Activated naive CD8-positive, alpha-beta T cell treated with anti-CD3 and anti-CD28 coated beads, Interleukin-2, amount 10 ng/mL, durations not matched to agents 7 days and 5 days (primary cell): ENCODE measurements around the gene IZUMO1R. TPM values are rescaled to one million over a fixed set of nuclear protein-coding genes. Genes with fewer than 3 reads are reported as not detected.

Experiments used
- ATAC-seq: fragments of 150-1000 bp; cut with Tn5 transposase; one replicate; pipeline ENCODE4 v1.10.0; 2021; ENCODE audit warnings: low read depth, moderate library complexity
- POLR2A ChIA-PET: fragments of 350-600 bp; sonication (Branson Sonifier 250); formaldehyde crosslinking; loops from one replicate; lab custom pipeline; 2021; ENCODE audit warnings: antibody characterized with exemption; lab: Charles Lee
- DNase-seq: peaks from one replicate; pipeline ENCODE4 v3.0.0; 2021
- H3K27ac Mint-ChIP-seq: one replicate; pipeline ENCODE4 v1.8.0; 2022; ENCODE audit warnings: mild to moderate bottlenecking, mixed read lengths
- H3K27me3 Mint-ChIP-seq: one replicate; pipeline ENCODE4 v1.8.0; 2022; ENCODE audit warnings: mild to moderate bottlenecking, moderate library complexity, mixed read lengths
- H3K36me3 Mint-ChIP-seq: one replicate; pipeline ENCODE4 v1.8.0; 2021; ENCODE audit warnings: mild to moderate bottlenecking, mixed read lengths
- H3K4me1 Mint-ChIP-seq: one replicate; pipeline ENCODE4 v1.8.0; 2021; ENCODE audit warnings: mixed read lengths
- H3K4me3 Mint-ChIP-seq: one replicate; pipeline ENCODE4 v1.8.0; 2022; ENCODE audit warnings: mild to moderate bottlenecking, moderate library complexity, mixed read lengths
- H3K9me3 Mint-ChIP-seq: one replicate; pipeline ENCODE4 v1.8.0; 2021; ENCODE audit warnings: mixed read lengths
- total RNA-seq, 2 experiments: library from RNA; stranded (reverse); gene quantifications; one replicate each; pipeline ENCODE4 v1.2.3, GENCODE V29; 2021

IZUMO1R gene
- total RNA-seq, 2 experiments from 2014 or later: not detected

DNA sequence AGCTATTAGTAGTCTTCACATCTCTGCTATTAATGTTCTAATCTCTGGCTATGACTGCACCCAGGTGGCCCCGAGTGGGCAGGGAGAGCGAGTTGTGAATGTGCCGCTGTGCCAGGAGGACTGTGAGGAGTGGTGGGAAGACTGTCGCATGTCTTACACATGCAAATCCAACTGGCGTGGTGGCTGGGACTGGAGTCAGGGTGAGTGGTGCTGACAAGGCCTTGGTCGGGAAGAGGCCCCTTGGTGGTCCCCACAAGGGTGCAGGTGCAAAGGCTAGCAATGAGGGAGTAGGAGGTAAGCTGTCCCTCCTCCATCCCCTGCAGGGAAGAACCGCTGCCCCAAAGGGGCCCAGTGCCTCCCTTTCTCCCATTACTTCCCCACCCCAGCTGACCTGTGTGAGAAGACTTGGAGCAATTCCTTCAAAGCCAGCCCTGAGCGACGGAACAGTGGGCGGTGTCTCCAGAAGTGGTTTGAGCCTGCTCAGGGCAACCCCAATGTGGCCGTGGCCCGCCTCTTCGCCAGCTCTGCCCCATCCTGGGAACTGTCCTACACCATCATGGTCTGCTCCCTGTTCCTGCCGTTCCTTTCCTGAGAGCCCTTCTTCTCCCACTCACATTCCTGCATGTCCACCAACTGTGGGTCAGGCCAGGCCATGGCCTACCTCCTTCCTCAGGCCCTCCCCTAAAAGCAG, 2.9 kb downstream of the IZUMO1R start:
- no peaks in the 10 kb centered on the region for H3K9me3 Mint-ChIP-seq
- ATAC-seq (no peak), DNase-seq (no peak)
- POLR2A ChIA-PET: no interaction called here
- peaks cover 8% of the 10 kb centered on the region for H3K27me3 Mint-ChIP-seq
- no peak overlapping the region for H3K27ac Mint-ChIP-seq
- H3K4me3 Mint-ChIP-seq: no peak overlapping the region
- H3K36me3 Mint-ChIP-seq: no peaks in the 10 kb centered on the region
- no peaks in the 10 kb centered on the region for H3K4me1 Mint-ChIP-seq

DNA sequence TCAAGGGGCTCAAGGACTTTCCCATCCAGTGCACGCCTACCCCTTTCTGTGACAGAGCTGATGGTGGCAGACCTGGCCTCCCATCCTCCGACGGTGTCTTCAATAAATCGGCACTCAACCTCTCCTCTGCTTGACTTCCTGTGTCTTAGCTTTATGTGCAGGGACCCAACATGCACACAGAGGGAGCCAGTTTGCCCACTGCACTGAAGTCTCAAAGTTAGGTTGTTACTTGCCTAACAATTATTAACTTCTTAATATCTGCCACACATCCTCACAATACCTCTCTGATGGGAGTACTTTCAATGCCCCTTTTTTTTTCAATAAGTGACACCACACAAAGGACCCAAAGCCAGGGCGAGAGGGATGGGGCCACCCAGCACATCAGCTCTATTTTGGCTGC, 3.6 kb downstream of the IZUMO1R start:
- no peak for DNase-seq
- H3K27ac Mint-ChIP-seq: no peak overlapping the region
- ATAC-seq: no peak
- no peaks in the 10 kb centered on the region for H3K9me3 Mint-ChIP-seq
- H3K27me3 Mint-ChIP-seq: peaks cover 6% of the 10 kb centered on the region
- H3K4me1 Mint-ChIP-seq: no peaks in the 10 kb centered on the region
- H3K4me3 Mint-ChIP-seq: no peak overlapping the region
- no peaks in the 10 kb centered on the region for H3K36me3 Mint-ChIP-seq
- POLR2A ChIA-PET: no interaction called here

DNA sequence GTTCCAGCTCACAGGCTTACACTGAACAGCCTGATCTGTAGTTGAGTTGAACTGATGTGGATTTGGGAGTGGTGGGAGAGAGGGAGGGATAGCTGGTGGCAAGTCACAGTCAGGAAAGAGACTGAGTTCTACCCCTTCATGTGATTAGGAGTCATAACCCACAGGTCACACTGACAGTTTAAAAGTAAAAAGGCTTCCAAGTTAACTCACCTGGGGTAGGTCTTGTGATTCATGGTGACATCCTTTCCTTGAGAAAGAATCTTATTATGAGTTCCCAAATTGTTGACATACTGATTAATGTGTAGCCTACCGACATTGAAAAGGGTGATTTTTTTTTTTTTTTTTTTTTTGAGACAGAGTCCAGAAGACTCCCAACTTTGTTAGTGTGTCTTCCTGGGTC, 5.4 kb downstream of the IZUMO1R start:
- Mint-ChIP-seq H3K4me1 (no peaks in the 10 kb centered on the region), H3K4me3 (no peak overlapping the region), H3K36me3 (no peaks in the 10 kb centered on the region), H3K9me3 (no peaks in the 10 kb centered on the region), H3K27me3 (peaks cover 6% of the 10 kb centered on the region), H3K27ac (no peak overlapping the region)
- DNase-seq: no peak
- no peak for ATAC-seq
- POLR2A ChIA-PET: no interaction called here

DNA sequence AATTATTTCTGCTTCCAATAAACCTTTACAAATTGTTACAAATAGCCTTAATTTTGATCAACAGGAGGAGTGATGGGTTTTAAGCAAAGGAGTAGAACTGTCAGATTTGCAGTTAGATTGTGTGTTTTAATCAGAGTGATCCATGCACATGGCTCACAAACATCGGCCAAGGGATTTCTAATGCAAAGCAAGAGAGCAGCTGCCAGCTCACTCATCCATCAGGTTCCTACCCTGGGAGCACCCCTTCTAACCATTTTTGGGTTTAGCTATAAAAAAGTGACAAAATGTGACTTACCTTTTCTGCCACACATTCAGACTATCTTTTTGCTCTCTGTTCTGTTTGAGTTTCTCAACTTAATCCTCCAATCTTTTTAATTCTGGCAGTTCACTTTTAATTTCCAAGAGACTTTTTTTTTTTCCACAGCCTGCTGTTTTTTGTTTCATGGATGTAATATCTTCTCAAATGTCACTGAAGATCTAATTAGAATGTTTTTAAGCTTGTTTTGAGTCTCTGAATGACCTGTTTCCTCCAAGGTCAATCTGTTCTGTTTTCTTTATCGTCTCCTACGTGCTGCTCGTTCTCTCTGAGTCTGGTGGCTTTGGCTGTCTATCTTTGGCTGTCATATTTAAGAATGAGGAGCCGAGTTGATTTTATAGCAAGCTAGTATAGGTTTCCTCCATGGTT, 6.0 kb downstream of the IZUMO1R start:
- H3K27me3 Mint-ChIP-seq: peaks cover 6% of the 10 kb centered on the region
- H3K9me3 Mint-ChIP-seq: no peaks in the 10 kb centered on the region
- no peaks in the 10 kb centered on the region for H3K36me3 Mint-ChIP-seq

DNA sequence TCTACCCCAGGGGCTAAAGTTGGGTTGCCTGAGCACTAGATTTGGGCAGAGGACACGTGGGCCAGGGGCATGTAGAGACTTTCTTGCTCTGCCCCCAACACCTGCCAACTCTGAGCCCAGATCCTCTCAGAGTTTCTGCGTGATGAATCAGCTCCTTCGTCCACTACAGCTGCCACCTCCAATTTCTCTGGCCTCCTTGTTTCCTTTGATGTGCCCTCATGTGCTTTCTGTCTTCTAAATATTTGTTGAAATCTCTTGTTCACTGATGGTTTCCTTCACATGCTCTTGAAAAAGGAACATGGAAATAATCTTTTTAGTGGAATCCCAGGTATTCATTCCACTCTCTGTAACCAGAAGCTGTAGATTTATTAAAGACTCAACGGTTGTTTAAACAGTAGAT, 8.0 kb downstream of the IZUMO1R start:
- Mint-ChIP-seq H3K4me3 (no peak overlapping the region), H3K27ac (no peak overlapping the region), H3K4me1 (no peaks in the 10 kb centered on the region), H3K9me3 (no peaks in the 10 kb centered on the region), H3K27me3 (peaks cover 6% of the 10 kb centered on the region), H3K36me3 (no peaks in the 10 kb centered on the region)
- DNase-seq (no peak), ATAC-seq (no peak)
- POLR2A ChIA-PET: no interaction called here

More for the DNA sequence above, 6.0 kb downstream of the IZUMO1R start:
- Mint-ChIP-seq H3K4me3 (no peak overlapping the region), H3K4me1 (no peaks in the 10 kb centered on the region), H3K27ac (no peak overlapping the region)
- ATAC-seq (no peak), DNase-seq (no peak)
- POLR2A ChIA-PET: no interaction called here

DNA sequence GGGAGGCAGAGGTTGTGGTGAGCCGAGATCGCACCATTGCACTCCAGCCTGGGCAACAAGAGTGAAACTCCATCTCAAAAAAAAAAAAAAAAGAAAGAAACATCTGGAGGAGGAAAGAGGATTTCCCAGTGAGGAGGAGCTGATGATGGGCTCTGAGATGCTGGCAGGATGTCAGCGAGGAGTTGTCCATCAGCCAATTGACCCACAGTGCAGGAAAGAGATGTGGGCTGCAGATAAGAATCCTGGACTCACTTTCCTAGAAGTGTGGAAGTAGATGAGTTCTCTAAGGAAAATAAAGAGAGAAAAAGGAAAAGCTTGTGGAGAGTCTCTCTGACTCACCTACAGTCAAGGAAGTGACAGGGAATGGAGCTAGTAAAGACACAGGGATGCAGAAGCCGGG, 9.7 kb downstream of the IZUMO1R start:
- POLR2A ChIA-PET: no interaction called here
- Mint-ChIP-seq H3K9me3 (no peaks in the 10 kb centered on the region), H3K27ac (no peak overlapping the region), H3K36me3 (no peaks in the 10 kb centered on the region), H3K4me3 (no peak overlapping the region), H3K27me3 (peaks cover 4% of the 10 kb centered on the region), H3K4me1 (no peaks in the 10 kb centered on the region)
- DNase-seq: no peak
- no peak for ATAC-seq

DNA sequence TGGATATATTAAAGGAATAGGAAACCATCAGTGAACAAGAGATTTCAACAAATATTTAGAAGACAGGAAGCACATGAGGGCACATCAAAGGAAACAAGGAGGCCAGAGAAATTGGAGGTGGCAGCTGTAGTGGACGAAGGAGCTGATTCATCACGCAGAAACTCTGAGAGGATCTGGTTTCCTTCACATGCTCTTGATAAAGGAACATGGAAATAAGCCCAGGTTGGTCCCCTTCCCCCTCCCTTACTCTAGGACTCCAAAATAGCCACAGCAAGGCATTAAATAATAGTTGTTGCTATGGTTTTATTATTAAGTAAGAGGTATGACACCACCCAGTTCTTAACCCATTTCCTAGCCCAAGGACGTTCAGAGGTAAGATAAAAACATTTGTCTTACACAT, 11.3 kb downstream of the IZUMO1R start:
- Mint-ChIP-seq H3K27me3 (peaks cover 3% of the 10 kb centered on the region), H3K27ac (no peak overlapping the region), H3K9me3 (no peaks in the 10 kb centered on the region), H3K4me1 (no peaks in the 10 kb centered on the region), H3K4me3 (no peak overlapping the region), H3K36me3 (no peaks in the 10 kb centered on the region)
- DNase-seq (no peak), ATAC-seq (no peak)
- POLR2A ChIA-PET: no interaction called here

DNA sequence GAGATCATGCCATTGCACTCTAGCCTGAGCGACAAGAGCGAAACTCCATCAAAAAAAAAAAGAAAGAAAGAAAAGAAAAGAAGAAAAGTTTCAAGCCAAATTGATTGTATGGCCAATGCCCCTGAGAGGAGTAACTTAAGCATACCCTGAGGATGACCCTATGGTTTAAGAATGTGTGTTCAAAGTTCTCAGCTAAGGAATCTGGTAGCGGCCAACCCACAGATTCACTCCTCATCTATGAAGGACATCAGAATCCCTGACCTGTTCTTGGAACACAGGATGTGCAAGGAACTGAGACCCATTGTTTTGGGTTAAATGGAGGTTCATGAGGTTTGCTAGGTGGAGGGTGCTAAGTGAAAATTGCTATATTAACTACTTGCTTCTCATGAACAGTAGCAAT, 18.1 kb downstream of the IZUMO1R start:
- peaks cover 3% of the 10 kb centered on the region for H3K27me3 Mint-ChIP-seq
- no peaks in the 10 kb centered on the region for H3K9me3 Mint-ChIP-seq
- no peaks in the 10 kb centered on the region for H3K4me1 Mint-ChIP-seq
- H3K4me3 Mint-ChIP-seq: no peak overlapping the region
- POLR2A ChIA-PET: no interaction called here
- no peaks in the 10 kb centered on the region for H3K36me3 Mint-ChIP-seq
- DNase-seq: no peak
- no peak for ATAC-seq
- H3K27ac Mint-ChIP-seq: no peak overlapping the region

DNA sequence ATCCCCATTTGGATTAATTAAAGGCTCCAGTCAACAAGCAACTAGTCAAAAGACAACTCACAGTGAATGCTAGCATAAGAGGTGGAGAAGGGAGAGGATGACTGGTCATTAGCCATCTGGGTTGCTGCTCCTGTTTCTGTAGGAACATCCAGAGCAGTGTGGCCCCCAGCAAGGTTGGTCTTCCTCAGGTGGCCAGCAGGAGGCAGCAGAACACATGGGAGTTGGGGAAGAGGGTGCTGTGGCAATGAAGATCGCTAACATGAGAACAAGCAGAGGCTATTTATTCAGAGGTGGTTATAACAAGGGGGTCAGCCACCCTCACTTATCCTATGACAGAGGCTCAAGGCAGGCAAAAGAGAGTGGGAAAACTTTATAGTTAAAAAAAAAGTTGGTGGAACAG, 21.3 kb downstream of the IZUMO1R start:
- H3K36me3 Mint-ChIP-seq: no peaks in the 10 kb centered on the region
- ATAC-seq (peak; percentile 68), DNase-seq (peak; percentile 66)
- H3K9me3 Mint-ChIP-seq: no peaks in the 10 kb centered on the region
- no peak overlapping the region for H3K27ac Mint-ChIP-seq
- H3K4me1 Mint-ChIP-seq: no peaks in the 10 kb centered on the region
- POLR2A ChIA-PET: no interaction called here
- peaks cover 3% of the 10 kb centered on the region for H3K27me3 Mint-ChIP-seq
- no peak overlapping the region for H3K4me3 Mint-ChIP-seq

DNA sequence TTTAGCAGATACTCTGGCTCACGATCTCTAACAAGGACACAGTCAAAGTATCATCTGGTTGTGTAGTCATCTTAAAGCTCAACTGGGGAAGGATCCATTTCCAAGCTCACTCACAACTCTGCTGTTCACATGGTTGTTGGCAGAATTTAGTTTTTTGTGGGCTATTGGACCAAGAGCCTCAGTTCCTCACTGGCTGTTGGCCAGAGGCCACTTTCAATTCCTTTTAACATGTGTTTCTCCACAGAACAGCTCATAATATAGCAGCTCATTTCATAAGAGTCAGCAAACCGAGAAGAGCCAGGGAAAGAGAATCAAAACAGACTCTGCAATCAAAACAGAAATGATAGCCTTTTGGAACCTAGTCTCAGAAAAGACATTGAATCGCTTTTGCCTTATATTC, 22.6 kb downstream of the IZUMO1R start:
- Mint-ChIP-seq H3K9me3 (no peaks in the 10 kb centered on the region), H3K4me1 (no peaks in the 10 kb centered on the region), H3K27ac (no peak overlapping the region), H3K4me3 (no peak overlapping the region), H3K27me3 (peaks cover 3% of the 10 kb centered on the region), H3K36me3 (no peaks in the 10 kb centered on the region)
- DNase-seq (no peak), ATAC-seq (no peak)
- POLR2A ChIA-PET: no interaction called here

DNA sequence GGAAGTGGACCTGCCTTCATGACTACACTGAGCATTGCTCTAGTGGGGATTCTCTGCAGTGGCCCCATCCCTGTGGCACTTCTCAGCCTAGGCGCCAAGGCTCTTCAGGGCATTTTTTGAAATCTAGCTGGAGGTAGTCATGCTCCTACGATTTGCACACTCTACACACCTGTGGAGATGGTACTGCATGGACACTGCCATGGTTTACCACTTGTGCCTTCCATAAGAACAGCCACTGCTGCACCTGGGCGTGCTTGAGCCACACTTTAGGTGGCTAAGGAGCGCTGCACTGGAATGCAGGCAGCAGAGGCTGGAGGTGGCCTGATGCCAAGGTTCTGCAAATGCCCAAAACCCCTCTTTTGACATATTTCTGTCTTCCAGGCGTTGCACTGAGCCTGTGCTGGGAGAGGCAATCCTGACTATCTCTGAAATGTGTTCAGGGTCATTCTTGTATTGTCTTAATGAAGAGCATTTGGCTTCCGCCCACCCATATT, 24.3 kb downstream of the IZUMO1R start:
- no peaks in the 10 kb centered on the region for H3K4me1 Mint-ChIP-seq
- H3K27me3 Mint-ChIP-seq: peaks cover 3% of the 10 kb centered on the region
- H3K36me3 Mint-ChIP-seq: no peaks in the 10 kb centered on the region
- ATAC-seq: no peak
- DNase-seq: no peak
- no peak overlapping the region for H3K27ac Mint-ChIP-seq
- no peak overlapping the region for H3K4me3 Mint-ChIP-seq
- no peaks in the 10 kb centered on the region for H3K9me3 Mint-ChIP-seq
- POLR2A ChIA-PET: no interaction called here

DNA sequence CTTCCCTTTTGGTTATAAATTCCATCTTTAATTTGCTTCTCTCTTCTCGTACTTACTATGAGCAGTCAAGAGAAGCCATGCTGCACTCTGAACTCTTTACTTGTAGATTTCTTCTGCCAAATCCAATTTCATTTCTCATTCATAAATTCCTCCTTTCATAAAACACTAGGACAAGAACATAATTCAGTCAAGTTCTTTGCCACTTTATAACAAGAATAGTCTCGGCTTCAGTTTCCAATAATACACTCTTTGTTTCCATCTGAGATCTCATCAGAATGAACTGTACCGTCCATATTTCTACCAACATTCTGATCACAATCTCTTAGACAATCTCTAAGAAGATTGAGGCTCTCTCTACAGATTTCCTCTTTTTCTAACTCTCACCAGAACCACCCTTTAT, 25.1 kb downstream of the IZUMO1R start:
- Mint-ChIP-seq H3K9me3 (no peaks in the 10 kb centered on the region), H3K27me3 (no peaks in the 10 kb centered on the region), H3K4me3 (no peak overlapping the region), H3K36me3 (no peaks in the 10 kb centered on the region), H3K4me1 (no peaks in the 10 kb centered on the region), H3K27ac (no peak overlapping the region)
- ATAC-seq (no peak), DNase-seq (no peak)
- POLR2A ChIA-PET: no interaction called here

DNA sequence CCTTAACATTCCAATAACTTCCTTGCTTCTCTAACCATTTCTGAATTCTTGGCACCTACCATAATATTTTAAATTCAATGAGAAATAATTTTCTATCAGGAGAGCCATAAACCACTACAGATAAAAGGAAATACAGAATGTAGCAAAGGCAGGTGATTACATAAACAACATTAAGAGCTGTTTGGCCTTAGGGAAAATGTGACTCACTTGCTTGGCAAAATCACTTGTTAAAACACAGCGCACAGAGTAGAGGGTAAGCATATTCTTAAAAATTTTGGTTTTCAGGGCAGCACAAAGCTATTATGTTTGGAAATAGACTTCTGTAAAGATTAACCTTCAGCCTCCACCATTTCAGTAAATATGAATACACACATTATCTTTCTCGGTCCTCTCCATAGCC, 26.4 kb downstream of the IZUMO1R start:
- H3K27ac Mint-ChIP-seq: no peak overlapping the region
- no peak for DNase-seq
- no peak overlapping the region for H3K4me3 Mint-ChIP-seq
- H3K9me3 Mint-ChIP-seq: no peaks in the 10 kb centered on the region
- H3K4me1 Mint-ChIP-seq: no peaks in the 10 kb centered on the region
- no peaks in the 10 kb centered on the region for H3K36me3 Mint-ChIP-seq
- no peak for ATAC-seq
- POLR2A ChIA-PET: no interaction called here
- H3K27me3 Mint-ChIP-seq: peaks cover 4% of the 10 kb centered on the region

DNA sequence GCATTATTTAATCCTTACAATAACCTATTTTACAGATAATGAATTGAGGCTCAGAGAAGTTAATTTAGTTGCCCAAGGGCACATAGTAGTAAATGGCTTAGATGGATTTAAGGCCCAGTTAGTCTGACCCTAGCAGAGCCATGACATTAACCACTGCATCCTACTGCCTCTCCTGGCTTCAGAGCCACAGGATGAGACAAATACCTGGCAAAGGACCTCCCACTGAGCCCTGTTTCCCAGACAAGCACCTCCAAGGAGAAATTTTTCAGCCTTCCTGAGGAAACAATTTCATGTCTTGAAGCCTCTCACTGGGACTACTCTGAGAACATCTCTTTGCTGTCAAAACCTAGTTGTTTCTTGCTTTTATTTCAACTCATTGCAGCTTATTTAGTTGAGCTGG, 28.4 kb downstream of the IZUMO1R start:
- POLR2A ChIA-PET: no interaction called here
- ATAC-seq (no peak), DNase-seq (no peak)
- no peaks in the 10 kb centered on the region for H3K4me1 Mint-ChIP-seq
- no peaks in the 10 kb centered on the region for H3K9me3 Mint-ChIP-seq
- no peak overlapping the region for H3K4me3 Mint-ChIP-seq
- H3K27ac Mint-ChIP-seq: no peak overlapping the region
- peaks cover 4% of the 10 kb centered on the region for H3K27me3 Mint-ChIP-seq
- no peaks in the 10 kb centered on the region for H3K36me3 Mint-ChIP-seq
